ENCODE data around the gene FAM162A.

GRCh38 chr3:122353893-122354401, 30.0 kb upstream of the FAM162A start:
- TF ChIP-seq CTCF (IDR thresholded peaks at IDR 0.05; ENCODE audit: extremely low read depth in 1 of 2, insufficient read depth in 1 of 2, low read depth in 1 of 2, low read length in 2 of 2), result no peak
- TF ChIP-seq POLR2A (IDR thresholded peaks at IDR 0.05; ENCODE audit: low read depth, low read length), result no peak
- no peak for TF ChIP-seq EZH2 (IDR thresholded peaks at IDR 0.05; ENCODE audit: borderline replicate concordance, low read depth, low read length, severe bottlenecking)
- TF ChIP-seq POLR2AphosphoS5 (IDR thresholded peaks at IDR 0.05; ENCODE audit: insufficient read depth, low read depth, low read length), result no peak

Data from endothelial cell of umbilical vein (primary cell).